ENCODE data around the gene RAP1GAP. TPM values are rescaled to one million over a fixed set of nuclear protein-coding genes. Genes with fewer than 3 reads are reported as not detected.

The RAP1GAP gene
- total RNA-seq, 4 donors from 2014 or later: 0.46 to 0.75 TPM; not detected in 2

- H3K27me3 ChIP-seq: peaks cover 38 to 60% (median 59%) of the 10 kb centered on the region in 3 donors
- H3K4me1 ChIP-seq: peaks cover 4 to 6% of the 10 kb centered on the region in 2 donors
- TF ChIP-seq POLR2A (IDR thresholded peaks at IDR 0.05): no peak
- TF ChIP-seq CTCF (IDR thresholded peaks at IDR 0.05 in 4 of 5, conservative IDR thresholded peaks at IDR 0.05 in 1 of 5): no peak
- H3K36me3 ChIP-seq: no peaks in the 10 kb centered on the region
- no peak for ATAC-seq
- in situ Hi-C loops (cut with MboI; ENCODE audit: low sequenced_read_pairs in 4 of 4): loop anchor here in 1 of 4 donors (25.0 kb wide), 1 partner anchor 427 kb away; no protein-coding TSS in a partner anchor
- H3K4me3 ChIP-seq: no peak overlapping the region
- no peaks in the 10 kb centered on the region for H3K9me3 ChIP-seq
- DNase-seq: no peak
- intact Hi-C loops (cut with DNase I; ENCODE audit: low total_unique reads): no loop called here
- no peak overlapping the region for H3K27ac ChIP-seq
These were observed 5.0 kb downstream of the RAP1GAP start for GRCh38 chr1:21663951-21664805.

GRCh38 chr1:21663248-21663950, 5.8 kb downstream of the RAP1GAP start:
- ATAC-seq (no peak), DNase-seq (no peak)
- no peak overlapping the region for H3K27ac ChIP-seq
- intact Hi-C loops (cut with DNase I; ENCODE audit: low total_unique reads): no loop called here
- no peaks in the 10 kb centered on the region for H3K9me3 ChIP-seq
- TF ChIP-seq CTCF (IDR thresholded peaks at IDR 0.05 in 4 of 5, conservative IDR thresholded peaks at IDR 0.05 in 1 of 5): no peak
- no peak for TF ChIP-seq POLR2A (IDR thresholded peaks at IDR 0.05)
- no peak overlapping the region for H3K4me3 ChIP-seq
- no peaks in the 10 kb centered on the region for H3K36me3 ChIP-seq
- no peaks in the 10 kb centered on the region for H3K4me1 ChIP-seq
- H3K27me3 ChIP-seq: peaks cover 30 to 52% (median 52%) of the 10 kb centered on the region in 3 donors
- in situ Hi-C loops (cut with MboI; ENCODE audit: low sequenced_read_pairs in 4 of 4): loop anchor here in 1 of 4 donors (25.0 kb wide), 1 partner anchor 426 kb away; no protein-coding TSS in a partner anchor

GRCh38 chr1:21662426-21663247, 6.5 kb downstream of the RAP1GAP start:
- no peak for ATAC-seq
- Histone ChIP-seq H3K27ac (no peak overlapping the region), H3K36me3 (no peaks in the 10 kb centered on the region), H3K9me3 (no peaks in the 10 kb centered on the region), H3K4me1 (no peaks in the 10 kb centered on the region), H3K4me3 (no peak overlapping the region), H3K27me3 (peaks cover 23 to 45% (median 44%) of the 10 kb centered on the region in 3 donors)
- DNase-seq: no peak
- intact Hi-C loops (cut with DNase I; ENCODE audit: low total_unique reads): no loop called here
- in situ Hi-C loops (cut with MboI; ENCODE audit: low sequenced_read_pairs in 4 of 4): loop anchor here in 1 of 4 donors (25.0 kb wide), 1 partner anchor 425 kb away; no protein-coding TSS in a partner anchor
- TF ChIP-seq CTCF (IDR thresholded peaks at IDR 0.05 in 4 of 5, conservative IDR thresholded peaks at IDR 0.05 in 1 of 5) (no peak), POLR2A (IDR thresholded peaks at IDR 0.05) (no peak)

GRCh38 chr1:21661886-21662285, 7.3 kb downstream of the RAP1GAP start:
- H3K4me3 ChIP-seq: no peak overlapping the region
- no peak for DNase-seq
- H3K27ac ChIP-seq: no peak overlapping the region
- H3K9me3 ChIP-seq: no peaks in the 10 kb centered on the region
- H3K27me3 ChIP-seq: peaks cover 15 to 37% (median 36%) of the 10 kb centered on the region in 3 donors
- no peaks in the 10 kb centered on the region for H3K4me1 ChIP-seq
- intact Hi-C loops (cut with DNase I; ENCODE audit: low total_unique reads) (no loop called here), in situ Hi-C loops (cut with MboI; ENCODE audit: low sequenced_read_pairs in 4 of 4) (loop anchor here in 1 of 4 donors (25.0 kb wide), 1 partner anchor 425 kb away; no protein-coding TSS in a partner anchor)
- H3K36me3 ChIP-seq: no peaks in the 10 kb centered on the region
- ATAC-seq: no peak
- no peak for TF ChIP-seq POLR2A (IDR thresholded peaks at IDR 0.05)
- TF ChIP-seq CTCF (IDR thresholded peaks at IDR 0.05 in 4 of 5, conservative IDR thresholded peaks at IDR 0.05 in 1 of 5): no peak

Data from gastrocnemius medialis (tissue), 4 donors.